Mesenchymal stem cell (in vitro differentiated cells and primary cell): ENCODE data around the gene SLFN5.
"Not testable (repeated sequence)": the region's sequence is repeated elsewhere in the genome, so short reads cannot be mapped to it uniquely, and the experiment has no call there.

Experiments
- DNase-seq: peaks from one replicate; pipeline ENCODE4 v3.0.0-alpha.2; 2013
- H2AFZ ChIP-seq: one replicate; pipeline ENCODE4 v1.6.1; 2013; ENCODE audit warnings: low read depth, mild to moderate bottlenecking, control low read depth, inconsistent platforms, low read length, moderate library complexity
- H2AK5ac ChIP-seq: 2 replicates; pipeline ENCODE4 v1.6.1; 2013; ENCODE audit warnings: low read length, moderate library complexity, mild to moderate bottlenecking, inconsistent platforms; ENCODE audit not compliant: severe bottlenecking
- H2BK120ac ChIP-seq: one replicate; pipeline ENCODE4 v1.6.1; 2013; ENCODE audit warnings: low read depth, mild to moderate bottlenecking, inconsistent platforms, low read length, moderate library complexity
- H2BK12ac ChIP-seq, 2 experiments: one replicate each; pipeline ENCODE4 v1.6.1; 2013; ENCODE audit warnings: inconsistent platforms in 2 of 2, low read length in 2 of 2, mild to moderate bottlenecking in 2 of 2, moderate library complexity in 2 of 2, control low read depth in 1 of 2
- H2BK15ac ChIP-seq: one replicate; pipeline ENCODE4 v1.6.1; 2013; ENCODE audit warnings: mild to moderate bottlenecking, low read depth, inconsistent platforms; ENCODE audit not compliant: poor library complexity, severe bottlenecking
- H2BK5ac ChIP-seq: 2 replicates; pipeline ENCODE4 v1.6.1; 2013; ENCODE audit warnings: low read depth, mild to moderate bottlenecking, low read length, control low read depth, inconsistent platforms; ENCODE audit not compliant: poor library complexity, severe bottlenecking
- H3K14ac ChIP-seq, 2 experiments: one replicate each; pipeline ENCODE4 v1.6.1; 2013; ENCODE audit warnings: inconsistent platforms in 2 of 2, low read length in 2 of 2, control low read depth in 1 of 2, mild to moderate bottlenecking in 1 of 2, moderate library complexity in 1 of 2
- H3K18ac ChIP-seq, 2 experiments: one replicate each; pipeline ENCODE4 v1.6.1; 2013; ENCODE audit warnings: inconsistent platforms in 2 of 2, low read length in 2 of 2, control low read depth in 1 of 2, low read depth in 1 of 2, mild to moderate bottlenecking in 1 of 2
- H3K23ac ChIP-seq, 2 experiments: one replicate each; pipeline ENCODE4 v1.6.1; 2013; ENCODE audit warnings: inconsistent platforms in 2 of 2, low read length in 2 of 2, mild to moderate bottlenecking in 2 of 2, moderate library complexity in 2 of 2, control low read depth in 1 of 2
- H3K27ac ChIP-seq: 2 replicates; pipeline ENCODE4 v1.5.1; 2013; ENCODE audit warnings: mild to moderate bottlenecking, moderate library complexity, low read length, control low read depth, inconsistent platforms; ENCODE audit not compliant: poor library complexity, severe bottlenecking
- H3K27me3 ChIP-seq, 2 experiments: 2 replicates each; pipeline versions ENCODE4 v1.6.1 to v1.7.0; 2013; ENCODE audit warnings: low read length in 2 of 2, mild to moderate bottlenecking in 2 of 2, moderate library complexity in 2 of 2, control low read depth in 1 of 2, inconsistent platforms in 1 of 2; ENCODE audit not compliant: control insufficient read depth in 1 of 2, insufficient read depth in 1 of 2
- H3K36me3 ChIP-seq, 2 experiments: 2 replicates each; pipeline versions ENCODE4 v1.6.1 to v1.7.0; 2013; ENCODE audit warnings: low read length in 2 of 2, control low read depth in 1 of 2, inconsistent platforms in 1 of 2, low read depth in 1 of 2, mild to moderate bottlenecking in 1 of 2; ENCODE audit not compliant: insufficient read depth in 2 of 2, control insufficient read depth in 1 of 2
- H3K4ac ChIP-seq, 2 experiments: one replicate each; pipeline ENCODE4 v1.6.1; 2013; ENCODE audit warnings: inconsistent platforms in 2 of 2, low read length in 2 of 2, mild to moderate bottlenecking in 2 of 2, moderate library complexity in 2 of 2, control low read depth in 1 of 2, low read depth in 1 of 2
- H3K4me1 ChIP-seq: 2 replicates; pipeline ENCODE4 v1.6.1; 2013; ENCODE audit warnings: low read depth, low read length, control low read depth; ENCODE audit not compliant: control insufficient read depth, insufficient read depth
- H3K4me2 ChIP-seq: 2 replicates; pipeline ENCODE4 v1.6.1; 2013; ENCODE audit warnings: low read length, mild to moderate bottlenecking, inconsistent platforms; ENCODE audit not compliant: poor library complexity, severe bottlenecking
- H3K4me3 ChIP-seq, 2 experiments: 2 replicates each; pipeline versions ENCODE4 v1.5.1 to v1.7.0; 2013; ENCODE audit warnings: low read length in 2 of 2, mild to moderate bottlenecking in 2 of 2, control low read depth in 1 of 2, low read depth in 1 of 2; ENCODE audit not compliant: insufficient read depth in 1 of 2
- H3K79me1 ChIP-seq: replicated peaks from 2 replicates; pipeline ENCODE4 v1.6.1; 2013; ENCODE audit warnings: mild to moderate bottlenecking, control low read depth, low read length, inconsistent platforms; ENCODE audit not compliant: poor library complexity, severe bottlenecking
- H3K9ac ChIP-seq: 2 replicates; pipeline ENCODE4 v1.7.0; 2013; ENCODE audit warnings: mild to moderate bottlenecking, low read length, moderate library complexity
- H3K9me3 ChIP-seq: 2 replicates; pipeline ENCODE4 v1.7.0; 2013; ENCODE audit warnings: mild to moderate bottlenecking, low read length; ENCODE audit not compliant: control insufficient read depth
- H4K8ac ChIP-seq: one replicate; pipeline ENCODE4 v1.6.1; 2013; ENCODE audit warnings: inconsistent platforms, mild to moderate bottlenecking, low read length, moderate library complexity
- H4K91ac ChIP-seq: one replicate; pipeline ENCODE4 v1.6.1; 2013; ENCODE audit warnings: mild to moderate bottlenecking, low read length, inconsistent platforms
- WGBS: methylation state at CpG from one replicate; pipeline ENCODE4 v1.1.7; 2013; ENCODE audit warnings: mixed read lengths; 5-methylcytosine and 5-hydroxymethylcytosine counted together

The SLFN5 gene

GRCh38 chr17:35224436-35224835 lies 18.4 kb upstream of the SLFN5 start:
- 63% methylated on average over 1 of the region's 1 CpG for WGBS

GRCh38 chr17:35227546-35227945 lies 15.3 kb upstream of the SLFN5 start:
- Histone ChIP-seq H3K4ac (no peak overlapping the region), H3K27ac (no peak overlapping the region), H2BK12ac (no peak overlapping the region), H3K4me2 (no peak overlapping the region), H2AK5ac (no peak overlapping the region), H3K36me3 (no peaks in the 10 kb centered on the region), H2BK15ac (no peak overlapping the region), H3K4me3 (no peak overlapping the region), H4K8ac (no peak overlapping the region), H2BK5ac (no peak overlapping the region), H2AFZ (no peak overlapping the region), H3K9me3 (no peaks in the 10 kb centered on the region), H4K91ac (no peak overlapping the region), H3K27me3 (no peaks in the 10 kb centered on the region), H3K23ac (no peak overlapping the region), H3K18ac (no peak overlapping the region), H3K14ac (no peak overlapping the region), H2BK120ac (no peak overlapping the region), H3K4me1 (no peaks in the 10 kb centered on the region), H3K9ac (no peak overlapping the region), H3K79me1 (no peaks in the 10 kb centered on the region)
- DNase-seq = no peak
- 90% methylated on average over 1 of the region's 2 CpGs for WGBS

More at GRCh38 chr17:35224436-35224835, 18.4 kb upstream of the SLFN5 start:
- H3K4ac ChIP-seq = no peak overlapping the region
- H2BK12ac ChIP-seq = no peak overlapping the region
- H3K23ac ChIP-seq = no peak overlapping the region
- no peak overlapping the region for H2BK120ac ChIP-seq
- H4K8ac ChIP-seq = no peak overlapping the region
- no peak for DNase-seq
- H2AFZ ChIP-seq = no peak overlapping the region
- no peak overlapping the region for H2AK5ac ChIP-seq
- no peak overlapping the region for H3K9ac ChIP-seq
- no peak overlapping the region for H3K4me2 ChIP-seq
- no peak overlapping the region for H4K91ac ChIP-seq
- H3K4me1 ChIP-seq = no peaks in the 10 kb centered on the region
- no peak overlapping the region for H2BK15ac ChIP-seq
- H3K36me3 ChIP-seq = no peaks in the 10 kb centered on the region
- no peak overlapping the region for H3K18ac ChIP-seq
- no peaks in the 10 kb centered on the region for H3K79me1 ChIP-seq
- H3K27me3 ChIP-seq = no peaks in the 10 kb centered on the region
- H3K4me3 ChIP-seq = no peak overlapping the region
- no peaks in the 10 kb centered on the region for H3K9me3 ChIP-seq
- H2BK5ac ChIP-seq = no peak overlapping the region
- H3K27ac ChIP-seq = no peak overlapping the region
- H3K14ac ChIP-seq = no peak overlapping the region

GRCh38 chr17:35229638-35230037 lies 13.2 kb upstream of the SLFN5 start:
- H3K9ac ChIP-seq = no peak overlapping the region
- WGBS = no CpG with 5 or more reads among the region's 1 CpG
- H3K36me3 ChIP-seq = no peaks in the 10 kb centered on the region
- no peak overlapping the region for H3K4me2 ChIP-seq
- H3K4me1 ChIP-seq = no peaks in the 10 kb centered on the region
- no peaks in the 10 kb centered on the region for H3K79me1 ChIP-seq
- H3K14ac ChIP-seq = no peak overlapping the region
- H2BK5ac ChIP-seq = no peak overlapping the region
- H2AK5ac ChIP-seq = no peak overlapping the region
- no peak overlapping the region for H2BK120ac ChIP-seq
- no peak for DNase-seq
- H2BK15ac ChIP-seq = no peak overlapping the region
- no peaks in the 10 kb centered on the region for H3K9me3 ChIP-seq
- H2BK12ac ChIP-seq = no peak overlapping the region
- H3K27me3 ChIP-seq = no peaks in the 10 kb centered on the region
- no peak overlapping the region for H3K23ac ChIP-seq
- H3K4ac ChIP-seq = no peak overlapping the region
- no peak overlapping the region for H4K91ac ChIP-seq
- H3K4me3 ChIP-seq = no peak overlapping the region
- no peak overlapping the region for H2AFZ ChIP-seq
- H4K8ac ChIP-seq = no peak overlapping the region
- H3K27ac ChIP-seq = no peak overlapping the region
- H3K18ac ChIP-seq = no peak overlapping the region

- not testable (repeated sequence) for H3K14ac ChIP-seq, H2BK120ac ChIP-seq, H2AK5ac ChIP-seq, H3K27me3 ChIP-seq, H2BK5ac ChIP-seq, H3K18ac ChIP-seq, H3K79me1 ChIP-seq, H2AFZ ChIP-seq, H2BK12ac ChIP-seq, H3K4ac ChIP-seq, H3K27ac ChIP-seq, H3K9me3 ChIP-seq, H4K8ac ChIP-seq, H3K4me3 ChIP-seq, H3K36me3 ChIP-seq, H3K23ac ChIP-seq, H3K4me2 ChIP-seq, H2BK15ac ChIP-seq, H3K4me1 ChIP-seq, H4K91ac ChIP-seq, H3K9ac ChIP-seq, DNase-seq
- WGBS = 87% methylated on average over 4 of the region's 4 CpGs
These were observed 8.6 kb upstream of the SLFN5 start for GRCh38 chr17:35234315-35234714.
